Omental fat pad (tissue), 4 donors: ENCODE data around the gene LIMCH1. TPM values are rescaled to one million over a fixed set of nuclear protein-coding genes. Genes with fewer than 3 reads are reported as not detected.

Experiments
- ATAC-seq: fragments of 150-250 bp; one replicate; pipeline ENCODE4 v1.9.1; 2016; ENCODE audit warnings: mild to moderate bottlenecking, moderate library complexity; ENCODE audit not compliant: low FRiP score
- DNase-seq: peaks from one replicate; pipeline ENCODE4 v3.0.0-alpha.2; 2019; ENCODE audit warnings: low spot score
- total RNA-seq, 4 donors: library from RNA; depleted of rRNA; stranded (reverse); fragments of >200 nt; gene quantifications; one replicate each; pipeline ENCODE4 v1.1.0, GENCODE V29; 2016
- TF ChIP-seq, protein P1 (sequence below), 3 donors: fragments of 450-650 bp; IDR thresholded peaks; one replicate each; pipeline ENCODE4 v1.5.1; 2016 to 2017; ENCODE audit warnings: antibody characterized with exemption in 3 of 3, mild to moderate bottlenecking in 3 of 3, moderate library complexity in 2 of 3

LIMCH1 gene
- total RNA-seq, 4 donors from 2014 or later = 29.4 to 112 (median 44.9) TPM

DNA sequence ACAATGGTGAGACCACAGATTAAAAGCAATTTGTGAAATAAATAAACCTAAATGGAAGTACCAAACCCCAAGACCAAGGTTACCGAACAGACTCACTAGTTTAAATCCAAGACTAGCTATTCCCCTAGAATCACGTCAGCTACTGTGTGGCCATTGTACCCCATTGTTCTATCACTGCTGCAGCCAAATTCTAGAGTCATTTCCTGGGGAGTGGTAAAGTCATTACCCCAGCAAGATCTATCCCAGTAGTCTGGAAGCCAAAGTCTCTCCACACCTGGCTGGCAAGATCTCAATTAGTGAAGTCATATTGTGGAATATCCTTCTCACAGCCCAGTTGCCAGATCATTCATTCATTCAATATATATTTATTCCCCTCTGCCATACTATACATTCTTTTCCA is 143.1 kb downstream of the LIMCH1 start:
- ATAC-seq (no peak), DNase-seq (no peak)
- TF ChIP-seq, protein P1, sequence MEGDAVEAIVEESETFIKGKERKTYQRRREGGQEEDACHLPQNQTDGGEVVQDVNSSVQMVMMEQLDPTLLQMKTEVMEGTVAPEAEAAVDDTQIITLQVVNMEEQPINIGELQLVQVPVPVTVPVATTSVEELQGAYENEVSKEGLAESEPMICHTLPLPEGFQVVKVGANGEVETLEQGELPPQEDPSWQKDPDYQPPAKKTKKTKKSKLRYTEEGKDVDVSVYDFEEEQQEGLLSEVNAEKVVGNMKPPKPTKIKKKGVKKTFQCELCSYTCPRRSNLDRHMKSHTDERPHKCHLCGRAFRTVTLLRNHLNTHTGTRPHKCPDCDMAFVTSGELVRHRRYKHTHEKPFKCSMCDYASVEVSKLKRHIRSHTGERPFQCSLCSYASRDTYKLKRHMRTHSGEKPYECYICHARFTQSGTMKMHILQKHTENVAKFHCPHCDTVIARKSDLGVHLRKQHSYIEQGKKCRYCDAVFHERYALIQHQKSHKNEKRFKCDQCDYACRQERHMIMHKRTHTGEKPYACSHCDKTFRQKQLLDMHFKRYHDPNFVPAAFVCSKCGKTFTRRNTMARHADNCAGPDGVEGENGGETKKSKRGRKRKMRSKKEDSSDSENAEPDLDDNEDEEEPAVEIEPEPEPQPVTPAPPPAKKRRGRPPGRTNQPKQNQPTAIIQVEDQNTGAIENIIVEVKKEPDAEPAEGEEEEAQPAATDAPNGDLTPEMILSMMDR (IDR thresholded peaks at IDR 0.05) = no peak

GRCh38 chr4:41683326-41683725 is 145.4 kb downstream of the LIMCH1 start:
- ATAC-seq (no peak), DNase-seq (no peak)

GRCh38 chr4:41686893-41687292 is 148.9 kb downstream of the LIMCH1 start:
- ATAC-seq (no peak), DNase-seq (no peak)
- TF ChIP-seq, protein P1 (IDR thresholded peaks at IDR 0.05) = no peak

More at GRCh38 chr4:41683326-41683725, 145.4 kb downstream of the LIMCH1 start:
- TF ChIP-seq, protein P1 (IDR thresholded peaks at IDR 0.05) = no peak

DNA sequence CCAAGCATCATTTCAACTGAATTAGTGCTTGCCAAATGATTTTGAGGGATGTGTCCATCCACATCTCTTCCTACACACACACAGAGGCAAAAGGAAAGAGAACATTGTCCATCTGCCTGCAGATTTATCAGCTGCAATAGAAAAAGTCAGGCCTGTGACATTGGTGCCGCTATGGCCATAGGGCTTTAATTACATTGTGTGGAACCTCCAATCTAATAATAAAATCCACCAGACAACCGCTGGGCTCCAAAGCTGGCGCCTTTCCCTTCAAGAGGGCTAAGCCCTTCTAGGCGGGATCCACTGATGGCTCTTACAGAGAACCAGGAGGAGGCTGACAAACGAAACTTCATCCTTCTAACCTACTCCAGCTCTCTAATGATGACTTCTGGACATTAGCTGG is 150.0 kb downstream of the LIMCH1 start:
- ATAC-seq (no peak), DNase-seq (no peak)
- TF ChIP-seq, protein P1 (IDR thresholded peaks at IDR 0.05) = no peak

GRCh38 chr4:41692717-41693345 is 154.9 kb downstream of the LIMCH1 start:
- TF ChIP-seq, protein P1 (IDR thresholded peaks at IDR 0.05) = peak in 1 of 3 donors; percentile 52
- no peak for DNase-seq
- ATAC-seq = peak; percentile 78

DNA sequence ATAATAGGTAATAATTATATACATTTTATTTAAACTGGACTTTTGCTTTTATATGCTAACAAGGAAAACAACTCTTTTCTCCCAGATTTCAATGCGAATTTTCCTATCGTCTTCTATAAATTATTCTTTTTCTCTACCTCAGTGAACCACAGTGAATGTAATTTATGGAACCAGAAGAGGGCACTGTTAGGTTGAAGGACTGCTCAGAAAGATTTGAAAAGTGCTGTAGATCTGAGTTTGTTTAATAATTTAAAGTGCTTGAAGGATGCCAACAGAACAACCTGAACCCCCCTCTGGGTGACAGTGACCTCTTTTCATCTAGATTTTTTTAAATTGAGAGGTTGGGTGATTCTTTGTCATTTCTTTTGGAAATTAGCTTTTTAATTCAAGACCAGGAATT is 155.7 kb downstream of the LIMCH1 start:
- DNase-seq (no peak), ATAC-seq (no peak)
- TF ChIP-seq, protein P1 (IDR thresholded peaks at IDR 0.05) = no peak

- DNase-seq (no peak), ATAC-seq (no peak)
- TF ChIP-seq, protein P1 (IDR thresholded peaks at IDR 0.05) = no peak
Measured at GRCh38 chr4:41696131-41696530, 158.2 kb downstream of the LIMCH1 start.
